Measurements from ENCODE around the gene PSMA6. TPM values are rescaled to one million over a fixed set of nuclear protein-coding genes. Genes with fewer than 3 reads are reported as not detected.
A peak's percentile ranks its signal among the peaks of the same experiment; 100 is the strongest.

The PSMA6 gene
- total and polyA plus RNA-seq, 2 of the 13 experiments (the other 11 are each of a cell fraction or from before 2014, with no cell fraction given): 525 to 1,109 TPM

GRCh38 chr14:35333797-35334743 is 41.9 kb downstream of the PSMA6 start (continued):
- peak; percentile 91 for TF ChIP-seq ZNF687 (CRISPR knock-in tag; IDR thresholded peaks at IDR 0.05)
- TF ChIP-seq MED13 (CRISPR knock-in tag; IDR thresholded peaks at IDR 0.05): no peak
- TF ChIP-seq NRL (CRISPR knock-in tag; IDR thresholded peaks at IDR 0.05; ENCODE audit: borderline replicate concordance): no peak
- no peak for TF ChIP-seq THAP8 (CRISPR knock-in tag; IDR thresholded peaks at IDR 0.05; ENCODE audit: borderline replicate concordance)
- no peak; the same call in 1 of the 2 replicates for TF ChIP-seq ZNF639 (CRISPR knock-in tag; conservative IDR thresholded peaks at IDR 0.05)
- TF ChIP-seq ZNF326 (CRISPR knock-in tag; IDR thresholded peaks at IDR 0.05; ENCODE audit: borderline replicate concordance): no peak
- TF ChIP-seq TP53 (CRISPR knock-in tag; conservative IDR thresholded peaks at IDR 0.05): no peak; the same call in 1 of the 2 replicates
- TF ChIP-seq HNF4A (CRISPR knock-in tag; IDR thresholded peaks at IDR 0.05): peak; percentile 49
- no peak for TF ChIP-seq TFDP2 (CRISPR knock-in tag; IDR thresholded peaks at IDR 0.05)
- no peak for TF ChIP-seq DDIT3 (CRISPR knock-in tag; IDR thresholded peaks at IDR 0.05)
- TF ChIP-seq HNF1B (CRISPR knock-in tag; IDR thresholded peaks at IDR 0.05): no peak
- no peak for TF ChIP-seq ZNF281 (CRISPR knock-in tag; IDR thresholded peaks at IDR 0.05; ENCODE audit: borderline replicate concordance)
- no peak for TF ChIP-seq ZNF484 (CRISPR knock-in tag; IDR thresholded peaks at IDR 0.05; ENCODE audit: borderline replicate concordance, low read depth)
